ENCODE measurements around the gene C1R.
A peak's percentile ranks its signal among the peaks of the same experiment; 100 is the strongest.

The C1R gene

GRCh38 chr12:7131502-7131866, 39.2 kb upstream of the C1R start (continued):
- TF ChIP-seq GLIS2 (tag by site-specific recombination; IDR thresholded peaks at IDR 0.05) (peak; percentile 55), ZNF549 (tag by site-specific recombination; IDR thresholded peaks at IDR 0.05) (no peak), SP3 (tag by site-specific recombination; IDR thresholded peaks at IDR 0.05) (0 out of 2 replicates have a peak, but pooled peaks have one; percentile 44), ZNF148 (tag by site-specific recombination; IDR thresholded peaks at IDR 0.05; ENCODE audit: borderline replicate concordance) (peak; percentile 36; the same call in 1 of the 2 replicates), HOXD13 (CRISPR knock-in tag; IDR thresholded peaks at IDR 0.05; ENCODE audit: borderline replicate concordance) (no peak), ZNF843 (tag by site-specific recombination; IDR thresholded peaks at IDR 0.05) (0 out of 2 replicates have a peak, but pooled peaks have one; percentile 3), ZNF560 (tag by site-specific recombination; IDR thresholded peaks at IDR 0.05; ENCODE audit: borderline replicate concordance) (no peak), GLIS1 (tag by site-specific recombination; IDR thresholded peaks at IDR 0.05) (peak; percentile 82), ZNF311 (tag by site-specific recombination; IDR thresholded peaks at IDR 0.05; ENCODE audit: borderline replicate concordance) (no peak)

GRCh38 chr12:7130701-7131501, 38.7 kb upstream of the C1R start:
- POLR2A ChIA-PET = interaction anchor here (0.9 kb wide), 1 partner anchor 9 kb away, joined by 3 read pairs; no protein-coding TSS in a partner anchor
- peak overlapping the region; percentile 79 for H3K4me3 ChIP-seq (ENCODE audit: low read depth, low read length)
- CTCF ChIA-PET = interaction anchor here (0.7 to 1.4 kb wide), 3 partner anchors 13 to 181 kb away, joined by 3 to 4 read pairs (median 3); no protein-coding TSS in a partner anchor
- H3K9me3 ChIP-seq (ENCODE audit: control insufficient read depth, insufficient read depth, low read depth, low read length) = no peaks in the 10 kb centered on the region
- H3K27ac ChIP-seq (ENCODE audit: extremely low read depth, low read depth, low read length) = peak overlapping the region; percentile 41; the same call in 1 of the 2 replicates
- H3K36me3 ChIP-seq (ENCODE audit: control insufficient read depth in 2 of 2, insufficient read depth in 1 of 2, low read length in 2 of 2) = peaks cover 3 to 32% of the 10 kb centered on the region in 2 experiments; a peak in 2 of 3 replicates
- peaks cover 3% of the 10 kb centered on the region; the same call in 1 of the 2 replicates for H3K4me1 ChIP-seq (ENCODE audit: control insufficient read depth, insufficient read depth, low read length)
- TF ChIP-seq ZBTB48 (tag by site-specific recombination; IDR thresholded peaks at IDR 0.05) (no peak), ZNF18 (tag by site-specific recombination; IDR thresholded peaks at IDR 0.05) (no peak), ZNF274 (IDR thresholded peaks at IDR 0.05; ENCODE audit: low read length) (no peak), ZNF274 (tag by site-specific recombination; IDR thresholded peaks at IDR 0.05; ENCODE audit: borderline replicate concordance) (no peak), GLI2 (tag by site-specific recombination; IDR thresholded peaks at IDR 0.05; ENCODE audit: borderline replicate concordance, low read depth) (no peak), BCL11A (tag by site-specific recombination; IDR thresholded peaks at IDR 0.05; ENCODE audit: low read depth) (no peak), IKZF3 (tag by site-specific recombination; IDR thresholded peaks at IDR 0.05) (no peak), ZNF140 (tag by site-specific recombination; IDR thresholded peaks at IDR 0.05) (no peak), ZNF837 (tag by site-specific recombination; IDR thresholded peaks at IDR 0.05) (no peak), ZNF544 (tag by site-specific recombination; IDR thresholded peaks at IDR 0.05) (no peak), HOXC10 (CRISPR knock-in tag; IDR thresholded peaks at IDR 0.05) (no peak), ZNF658 (tag by site-specific recombination; IDR thresholded peaks at IDR 0.05) (no peak), TRIM28 (IDR thresholded peaks at IDR 0.05; ENCODE audit: borderline replicate concordance, low read length) (no peak), ZNF184 (tag by site-specific recombination; IDR thresholded peaks at IDR 0.05) (no peak), ZNF600 (tag by site-specific recombination; IDR thresholded peaks at IDR 0.05) (peak; percentile 65), ZNF341 (tag by site-specific recombination; IDR thresholded peaks at IDR 0.05; ENCODE audit: low read depth) (peak; percentile 18; the same call in 1 of the 2 replicates), MZF1 (tag by site-specific recombination; IDR thresholded peaks at IDR 0.05; ENCODE audit: borderline replicate concordance) (no peak), KLF17 (tag by site-specific recombination; IDR thresholded peaks at IDR 0.05) (peak; percentile 79)
- TF ChIP-seq, protein P1, sequence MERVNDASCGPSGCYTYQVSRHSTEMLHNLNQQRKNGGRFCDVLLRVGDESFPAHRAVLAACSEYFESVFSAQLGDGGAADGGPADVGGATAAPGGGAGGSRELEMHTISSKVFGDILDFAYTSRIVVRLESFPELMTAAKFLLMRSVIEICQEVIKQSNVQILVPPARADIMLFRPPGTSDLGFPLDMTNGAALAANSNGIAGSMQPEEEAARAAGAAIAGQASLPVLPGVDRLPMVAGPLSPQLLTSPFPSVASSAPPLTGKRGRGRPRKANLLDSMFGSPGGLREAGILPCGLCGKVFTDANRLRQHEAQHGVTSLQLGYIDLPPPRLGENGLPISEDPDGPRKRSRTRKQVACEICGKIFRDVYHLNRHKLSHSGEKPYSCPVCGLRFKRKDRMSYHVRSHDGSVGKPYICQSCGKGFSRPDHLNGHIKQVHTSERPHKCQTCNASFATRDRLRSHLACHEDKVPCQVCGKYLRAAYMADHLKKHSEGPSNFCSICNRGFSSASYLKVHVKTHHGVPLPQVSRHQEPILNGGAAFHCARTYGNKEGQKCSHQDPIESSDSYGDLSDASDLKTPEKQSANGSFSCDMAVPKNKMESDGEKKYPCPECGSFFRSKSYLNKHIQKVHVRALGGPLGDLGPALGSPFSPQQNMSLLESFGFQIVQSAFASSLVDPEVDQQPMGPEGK (tag by site-specific recombination; IDR thresholded peaks at IDR 0.05) = peak; percentile 88
- TF ChIP-seq, protein P2, sequence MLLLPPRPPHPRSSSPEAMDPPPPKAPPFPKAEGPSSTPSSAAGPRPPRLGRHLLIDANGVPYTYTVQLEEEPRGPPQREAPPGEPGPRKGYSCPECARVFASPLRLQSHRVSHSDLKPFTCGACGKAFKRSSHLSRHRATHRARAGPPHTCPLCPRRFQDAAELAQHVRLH (tag by site-specific recombination; IDR thresholded peaks at IDR 0.05) = no peak
